ENCODE measurements around the gene LHPP.

DNA sequence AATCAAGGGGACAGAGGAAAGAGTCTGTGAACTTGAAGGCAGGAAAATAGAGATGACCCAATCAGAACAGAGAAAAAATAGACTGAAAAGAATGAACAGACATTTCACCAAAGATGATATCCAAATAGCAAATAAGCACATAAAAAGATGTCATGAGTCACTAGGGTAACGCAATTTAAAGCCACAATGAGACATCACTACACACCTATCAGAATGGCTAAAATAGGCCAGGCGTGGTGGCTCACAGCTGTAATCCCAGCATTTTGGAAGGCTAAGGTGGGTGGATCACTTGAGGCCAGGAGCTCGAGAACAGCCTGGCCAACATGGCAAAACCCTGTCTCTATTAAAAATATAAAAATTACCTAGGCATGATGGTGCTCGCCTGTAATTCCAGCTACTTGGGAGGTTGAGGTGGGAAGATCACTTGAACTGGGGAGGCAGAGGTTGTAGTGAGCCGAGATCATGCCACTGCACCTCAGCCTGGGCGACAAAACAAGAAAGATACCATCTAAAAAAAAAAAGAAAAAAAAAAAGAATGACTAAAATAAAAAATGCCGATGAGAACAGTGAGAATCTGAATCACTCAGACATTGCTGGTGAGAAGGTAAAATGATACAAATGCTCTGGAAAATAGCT lies 100.9 kb downstream of the LHPP start:
- TF ChIP-seq, protein P1, sequence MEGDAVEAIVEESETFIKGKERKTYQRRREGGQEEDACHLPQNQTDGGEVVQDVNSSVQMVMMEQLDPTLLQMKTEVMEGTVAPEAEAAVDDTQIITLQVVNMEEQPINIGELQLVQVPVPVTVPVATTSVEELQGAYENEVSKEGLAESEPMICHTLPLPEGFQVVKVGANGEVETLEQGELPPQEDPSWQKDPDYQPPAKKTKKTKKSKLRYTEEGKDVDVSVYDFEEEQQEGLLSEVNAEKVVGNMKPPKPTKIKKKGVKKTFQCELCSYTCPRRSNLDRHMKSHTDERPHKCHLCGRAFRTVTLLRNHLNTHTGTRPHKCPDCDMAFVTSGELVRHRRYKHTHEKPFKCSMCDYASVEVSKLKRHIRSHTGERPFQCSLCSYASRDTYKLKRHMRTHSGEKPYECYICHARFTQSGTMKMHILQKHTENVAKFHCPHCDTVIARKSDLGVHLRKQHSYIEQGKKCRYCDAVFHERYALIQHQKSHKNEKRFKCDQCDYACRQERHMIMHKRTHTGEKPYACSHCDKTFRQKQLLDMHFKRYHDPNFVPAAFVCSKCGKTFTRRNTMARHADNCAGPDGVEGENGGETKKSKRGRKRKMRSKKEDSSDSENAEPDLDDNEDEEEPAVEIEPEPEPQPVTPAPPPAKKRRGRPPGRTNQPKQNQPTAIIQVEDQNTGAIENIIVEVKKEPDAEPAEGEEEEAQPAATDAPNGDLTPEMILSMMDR (IDR thresholded peaks at IDR 0.05): no peak
- TF ChIP-seq POLR2A (IDR thresholded peaks at IDR 0.05): no peak
- no peak for TF ChIP-seq POLR2AphosphoS5 (IDR thresholded peaks at IDR 0.05)
- TF ChIP-seq EP300 (IDR thresholded peaks at IDR 0.05): no peak
